NCI-H748 treated with DMSO at 0.1 percent for 48 hours (cell line): ENCODE results near the gene RTL5.
"Not testable (repeated sequence)": the region's sequence is repeated elsewhere in the genome, so short reads cannot be mapped to it uniquely, and the experiment has no call there.

Source experiments
- DNase-seq: peaks from one replicate; lab custom pipeline; 2025; lab: John Stamatoyannopoulos, UW

RTL5 gene

GRCh38 chrX:72131317-72132294 lies at the start of gene RTL5:
RTL5 (minus strand) TSS chrX:72131915.
- peak; percentile 80 for DNase-seq

GRCh38 chrX:72180539-72180938 lies 48.8 kb upstream of the RTL5 start:
- DNase-seq: peak; percentile 5

- no peak for DNase-seq
Measured at GRCh38 chrX:72176981-72177380, 45.3 kb upstream of the RTL5 start.

DNA sequence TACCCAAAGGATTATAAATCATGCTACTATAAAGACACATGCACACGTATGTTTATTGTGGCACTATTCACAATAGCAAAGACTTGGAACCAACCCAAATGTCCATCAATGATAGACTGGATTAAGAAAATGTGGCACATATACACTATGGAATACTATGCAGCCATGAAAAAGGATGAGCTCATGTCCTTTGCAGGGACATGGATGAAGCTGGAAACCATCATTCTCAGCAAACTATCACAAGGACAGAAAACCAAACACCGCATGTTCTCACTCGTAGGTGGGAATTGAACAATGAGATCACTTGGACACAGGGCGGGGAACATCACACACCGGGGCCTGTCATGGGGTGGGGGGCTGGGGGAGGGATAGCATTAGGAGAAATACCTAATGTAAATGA lies 44.6 kb upstream of the RTL5 start:
- not testable (repeated sequence) for DNase-seq

GRCh38 chrX:72169008-72169728 lies 37.5 kb upstream of the RTL5 start:
- DNase-seq: no peak

DNA sequence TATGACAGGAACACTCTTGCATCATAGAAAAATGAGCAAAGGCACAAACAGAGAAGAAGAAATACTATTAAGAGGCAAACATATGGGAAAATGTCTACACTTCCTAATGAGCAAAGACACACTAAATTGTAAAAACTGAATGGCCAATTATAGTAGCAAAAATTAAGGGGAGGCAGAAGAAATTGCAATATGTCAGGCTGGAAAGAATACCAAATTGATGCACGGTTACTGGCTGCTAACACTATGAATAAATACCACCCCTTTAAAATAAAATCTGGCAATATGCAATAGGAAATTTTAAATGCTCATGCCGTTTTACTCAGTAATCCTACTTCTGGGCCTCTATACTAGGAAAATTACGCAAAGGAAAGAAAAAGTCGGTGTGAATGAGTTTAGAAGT lies 33.8 kb upstream of the RTL5 start:
- no peak for DNase-seq

DNA sequence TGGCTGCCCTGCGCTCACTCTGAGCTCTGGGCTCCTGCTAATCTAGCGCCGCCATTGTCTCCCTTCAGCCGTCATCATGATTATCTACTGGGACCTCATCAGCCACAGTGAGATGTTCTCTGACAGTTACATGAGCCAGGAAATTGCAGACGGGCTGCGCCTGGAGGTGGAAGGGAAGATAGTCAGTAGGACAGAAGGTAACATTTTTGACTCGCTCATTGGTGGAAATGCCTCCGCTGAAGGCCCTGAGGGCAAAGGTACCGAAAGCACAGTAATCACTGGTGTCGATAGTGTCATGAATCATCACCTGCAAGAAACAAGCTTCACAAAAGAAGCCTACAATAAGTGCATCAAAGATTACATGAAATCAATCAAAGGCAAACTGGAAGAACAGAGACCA lies 28.1 kb upstream of the RTL5 start:
- no peak for DNase-seq

DNA sequence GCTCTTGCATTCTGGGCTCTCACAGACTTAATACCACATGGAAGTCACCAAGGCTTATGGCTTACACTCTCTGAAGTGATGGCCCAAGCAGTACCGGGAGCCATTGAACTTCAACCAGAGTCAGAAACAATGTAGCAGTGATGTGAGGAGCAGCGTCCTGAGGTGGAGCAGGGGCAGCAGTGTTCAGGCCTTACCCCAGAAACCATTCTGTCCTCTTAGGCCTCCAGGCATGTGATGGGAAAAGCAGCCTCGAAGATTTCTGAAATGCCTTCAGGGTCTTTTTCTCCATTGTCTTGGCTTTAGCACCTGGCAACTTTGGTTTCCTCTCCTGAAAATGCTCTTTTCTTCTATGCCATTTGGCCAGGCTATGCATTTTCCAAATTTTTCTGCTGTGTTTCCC lies 27.1 kb upstream of the RTL5 start:
- DNase-seq: no peak

GRCh38 chrX:72146527-72146926 lies 14.8 kb upstream of the RTL5 start:
- no peak for DNase-seq

DNA sequence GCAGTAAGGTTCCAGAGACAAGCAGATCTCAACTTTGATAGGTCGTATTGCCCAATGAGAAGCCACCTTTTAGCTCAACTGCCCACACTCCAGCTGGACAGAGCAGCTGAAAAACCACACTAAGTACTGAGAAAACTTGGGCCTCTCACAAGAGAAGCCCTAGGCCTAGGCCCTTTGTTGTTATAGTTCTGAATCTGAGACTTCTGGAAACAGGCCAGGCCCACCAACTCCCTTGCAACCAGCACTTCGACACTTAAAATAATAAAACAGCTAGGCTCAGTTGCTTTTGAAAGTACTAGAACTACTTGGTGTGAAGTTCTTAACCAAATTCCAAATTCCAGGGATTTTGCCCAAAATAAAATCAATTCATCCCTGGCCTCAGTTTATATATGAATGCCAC lies 13.5 kb upstream of the RTL5 start:
- DNase-seq: no peak

DNA sequence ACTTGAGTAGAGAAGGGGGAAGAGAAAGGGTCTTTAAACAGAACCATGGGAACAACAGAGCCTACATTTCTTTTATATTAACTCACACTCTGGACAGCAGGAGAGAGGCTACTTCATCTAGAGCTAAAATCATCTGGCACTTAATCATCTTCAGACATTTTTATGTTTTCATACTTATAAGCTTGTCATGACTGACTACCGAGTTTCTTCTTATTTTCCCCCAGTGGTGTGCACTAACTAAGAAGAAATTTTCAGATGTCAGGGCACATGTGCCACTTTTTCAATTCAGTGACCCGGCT lies 11.8 kb upstream of the RTL5 start:
- DNase-seq: no peak

GRCh38 chrX:72142794-72143608 lies 11.3 kb upstream of the RTL5 start:
- DNase-seq: no peak

DNA sequence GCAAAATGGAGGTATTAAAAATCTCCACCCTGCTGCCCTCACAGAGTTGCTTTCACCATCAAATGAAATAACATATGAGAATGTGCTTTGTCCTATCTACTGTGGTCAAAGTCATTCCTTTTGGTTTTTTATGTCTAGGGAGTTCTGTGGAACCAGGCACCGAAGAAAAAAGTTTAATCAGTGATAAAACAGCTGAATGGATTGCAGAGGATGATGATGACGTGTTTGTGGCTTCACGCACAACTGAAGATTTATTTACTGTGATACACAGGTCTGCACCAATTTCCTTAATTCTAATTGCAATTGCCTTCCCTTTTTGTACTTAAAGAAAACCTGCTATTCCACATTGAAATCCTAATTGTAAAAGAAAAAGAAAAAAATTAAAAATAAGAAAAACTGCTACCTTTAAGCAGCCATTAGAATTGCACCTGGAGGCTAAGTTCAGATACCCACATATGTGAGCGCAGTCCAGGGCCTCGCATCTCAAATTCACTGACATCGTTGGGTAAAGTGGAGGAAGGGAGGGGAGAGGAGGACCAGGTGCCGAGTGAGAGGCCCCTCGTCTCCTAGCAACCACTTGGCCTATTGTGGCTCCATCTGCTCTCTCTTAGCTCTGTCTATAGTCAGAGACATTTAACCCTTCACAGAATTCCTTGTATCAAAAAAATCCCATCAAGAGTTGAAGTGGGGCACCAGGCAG lies 10.5 kb upstream of the RTL5 start:
- DNase-seq: peak; percentile 79

- DNase-seq: no peak
Measured at GRCh38 chrX:72141372-72142004, 9.8 kb upstream of the RTL5 start.

- DNase-seq: no peak
Measured at GRCh38 chrX:72139538-72139937, 7.8 kb upstream of the RTL5 start.

- no peak for DNase-seq
Measured at GRCh38 chrX:72137846-72138495, 6.3 kb upstream of the RTL5 start.

DNA sequence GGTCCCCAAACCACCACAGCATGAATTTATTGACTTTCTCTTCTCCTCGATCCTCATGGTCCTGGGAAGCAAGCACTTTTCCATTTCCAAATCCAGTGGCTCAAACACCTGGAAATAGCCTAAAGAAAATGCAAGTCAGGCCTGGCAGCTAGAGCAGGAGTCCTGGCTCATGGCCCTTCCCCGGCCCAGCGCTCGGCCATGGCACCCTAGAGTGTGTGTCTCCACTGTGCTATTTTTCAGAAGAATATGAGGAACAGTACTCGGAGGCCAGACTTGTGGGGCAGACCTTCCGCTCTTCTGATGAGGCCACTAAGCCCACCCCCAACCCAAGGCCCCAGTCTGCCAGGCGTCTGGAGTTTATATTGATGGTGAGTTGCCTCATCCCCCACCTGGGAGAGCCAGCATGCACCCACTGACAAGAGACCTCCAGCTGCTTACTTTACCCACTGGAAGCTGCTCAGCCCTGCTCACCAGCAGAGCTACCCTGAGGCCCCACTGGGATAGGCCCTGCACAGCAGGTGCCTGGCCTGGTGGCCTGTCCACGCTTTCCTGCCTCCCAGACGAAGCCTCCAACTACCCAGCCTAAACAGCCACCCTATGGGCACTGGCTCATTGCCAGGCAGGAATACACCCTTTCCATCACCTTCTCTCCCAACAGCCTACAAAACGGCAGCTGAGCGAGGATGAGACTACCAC lies 2.3 kb upstream of the RTL5 start:
- DNase-seq: no peak

GRCh38 chrX:72132456-72132855 lies 741 bp upstream of the RTL5 start:
- no peak for DNase-seq

- no peak for DNase-seq
Measured at GRCh38 chrX:72130762-72131250, 909 bp downstream of the RTL5 start.

DNA sequence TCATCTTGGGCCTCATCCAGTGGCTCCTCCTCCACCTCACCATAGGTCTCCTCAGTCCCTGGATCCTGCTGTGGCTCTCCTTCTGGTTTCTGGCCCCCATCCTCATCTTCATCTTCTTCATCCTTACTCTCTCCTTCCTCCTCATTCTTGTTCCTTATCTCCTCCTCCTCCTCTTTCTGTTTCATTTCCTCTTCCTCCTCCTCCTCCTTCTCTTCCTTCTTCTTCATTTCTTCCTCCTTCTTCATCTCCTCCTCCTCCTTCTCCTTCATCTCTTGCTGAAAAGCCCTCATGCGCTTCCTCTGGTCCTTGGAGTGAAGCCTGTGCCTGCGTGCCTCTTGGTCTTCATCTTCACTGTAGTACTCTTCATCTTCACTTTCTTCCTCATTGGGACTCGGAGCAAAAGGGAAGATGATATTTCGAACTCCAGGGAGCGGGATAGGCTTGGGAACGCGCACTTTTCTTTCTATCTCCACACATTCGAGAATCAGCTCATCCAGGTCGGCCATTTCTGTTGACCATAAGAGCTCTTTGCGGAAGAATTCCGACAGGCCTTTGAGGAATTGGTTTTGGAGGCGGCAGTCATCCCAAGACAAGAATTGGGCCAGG lies 1.5 kb downstream of the RTL5 start:
- no peak for DNase-seq
